Mucosa of gallbladder (tissue), 1 donor: ENCODE measurements around the gene KXD1. TPM values are rescaled to one million over a fixed set of nuclear protein-coding genes. Genes with fewer than 3 reads are reported as not detected.
A peak's percentile ranks its signal among the peaks of the same experiment; 100 is the strongest.
"Not testable (repeated sequence)": the region's sequence is repeated elsewhere in the genome, so short reads cannot be mapped to it uniquely, and the experiment has no call there.

ENCODE experiments used
- DNase-seq: peaks from one replicate; pipeline ENCODE4 v3.0.0-alpha.2; 2020; ENCODE audit warnings: low spot score
- total RNA-seq: library from RNA; stranded (reverse); gene quantifications from one replicate; pipeline ENCODE4 v1.2.1, GENCODE V29; 2021
- donor health status: DM: no; HTN: no; CAD: no.

KXD1 gene
- total RNA-seq, result 70.5 TPM

GRCh38 chr19:18557411-18558201 is at the start of gene KXD1:
Gene KXD1, plus strand, starts transcription at chr19:18557870. Its CDS starts 4,187 bp downstream, at chr19:18562057.
- DNase-seq, result peak; percentile 99

DNA sequence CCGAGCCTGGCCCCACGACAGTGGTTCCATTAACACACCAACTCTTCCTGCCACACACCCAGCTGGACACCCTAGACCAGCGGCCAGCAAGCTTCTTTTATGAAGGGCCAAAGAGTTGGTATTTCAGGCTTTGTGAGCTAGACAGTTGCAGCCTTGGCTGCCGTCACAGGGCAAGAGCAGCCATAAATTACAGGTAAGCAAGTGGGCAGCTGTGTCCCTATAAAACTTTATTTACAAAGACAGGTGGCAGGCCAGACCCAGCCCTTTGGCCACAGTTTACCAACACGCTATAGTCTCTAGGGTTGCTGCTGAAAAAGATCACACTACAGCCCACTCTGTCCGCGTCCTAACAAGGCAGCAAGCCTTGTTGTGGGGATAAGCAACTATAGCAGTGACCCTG is 49.1 kb upstream of the KXD1 start:
- DNase-seq, result no peak

DNA sequence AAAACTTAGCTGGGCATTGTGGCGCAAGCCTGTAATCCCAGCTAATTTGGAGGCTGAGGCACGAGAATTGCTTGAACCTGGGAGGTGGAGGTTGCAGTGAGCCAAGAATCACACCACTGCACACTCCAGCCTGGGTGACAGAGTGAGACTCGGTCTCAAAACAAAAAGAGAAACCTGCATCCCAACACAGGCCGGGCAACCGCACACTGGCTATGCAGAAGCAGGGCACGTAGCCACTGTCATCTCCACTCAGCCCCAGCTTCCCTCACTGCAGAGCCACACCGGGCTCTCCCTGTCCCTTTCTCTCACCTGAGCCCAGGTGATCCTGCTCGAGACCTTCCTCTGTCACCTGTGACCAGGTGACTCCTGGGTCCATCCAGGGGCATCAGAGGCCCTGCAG is 47.5 kb upstream of the KXD1 start:
- no peak for DNase-seq

- DNase-seq, result no peak
Measured at GRCh38 chr19:18513868-18514267, 43.8 kb upstream of the KXD1 start.

GRCh38 chr19:18514800-18515682 is 42.6 kb upstream of the KXD1 start:
- peak; percentile 47 for DNase-seq

DNA sequence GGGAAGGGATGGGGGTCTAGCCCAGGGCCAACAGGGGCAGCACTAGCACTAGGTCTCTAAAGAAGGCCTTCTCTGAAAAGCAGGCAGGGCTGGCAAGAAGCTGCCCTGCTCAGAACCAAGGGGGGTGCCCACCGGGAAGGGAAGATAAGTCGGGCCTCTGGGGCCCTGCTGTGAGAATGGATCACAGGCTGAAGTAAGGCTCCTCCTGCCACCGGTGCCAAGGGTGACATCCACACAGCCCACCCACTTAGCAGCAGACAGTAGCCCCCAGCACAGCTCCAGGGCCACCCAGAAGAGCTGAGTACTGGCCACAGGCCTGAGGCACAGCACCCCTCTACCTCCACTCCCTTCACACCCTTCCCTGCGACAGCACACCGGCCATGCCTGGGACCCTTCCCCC is 41.7 kb upstream of the KXD1 start:
- no peak for DNase-seq

DNA sequence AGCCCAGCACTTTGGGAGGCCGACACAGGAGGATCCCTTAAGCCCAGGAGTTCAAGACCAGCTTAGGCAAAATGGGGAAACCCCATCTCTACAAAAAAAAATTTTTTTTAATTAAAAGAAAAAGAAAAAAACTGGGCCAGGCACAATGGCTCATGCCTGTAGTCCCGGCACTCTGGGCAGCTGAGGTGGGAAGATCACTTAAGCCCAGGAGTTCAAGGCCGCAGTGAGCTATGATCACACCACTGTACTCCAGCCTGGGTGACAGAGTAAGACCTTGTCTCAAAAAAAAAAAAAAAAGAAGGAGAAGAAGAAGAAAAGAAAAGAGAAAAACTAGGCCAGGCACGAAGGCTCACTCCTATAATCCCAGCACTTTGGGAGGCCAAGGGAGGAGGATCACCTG is 40.1 kb upstream of the KXD1 start:
- no peak for DNase-seq

DNA sequence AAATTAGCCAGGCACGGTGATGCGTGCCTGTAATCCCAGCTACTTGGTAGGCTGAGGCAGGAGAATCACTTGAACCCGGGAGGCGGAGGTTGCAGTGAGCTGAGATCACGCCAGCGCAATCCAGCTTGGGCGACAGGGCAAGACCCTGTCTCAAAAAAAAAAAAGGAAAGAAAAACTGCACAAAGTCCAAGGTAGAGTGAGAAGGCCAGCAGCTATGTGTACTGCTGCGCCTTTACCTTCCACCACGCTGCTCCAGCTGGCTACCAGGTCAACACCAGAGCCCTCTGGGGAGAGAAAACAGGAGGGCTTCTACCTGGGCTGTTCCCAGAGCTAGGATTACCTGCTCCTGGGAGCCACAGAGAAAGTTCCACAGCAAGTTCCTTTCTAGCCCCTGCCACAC is 39.0 kb upstream of the KXD1 start:
- no peak for DNase-seq

DNA sequence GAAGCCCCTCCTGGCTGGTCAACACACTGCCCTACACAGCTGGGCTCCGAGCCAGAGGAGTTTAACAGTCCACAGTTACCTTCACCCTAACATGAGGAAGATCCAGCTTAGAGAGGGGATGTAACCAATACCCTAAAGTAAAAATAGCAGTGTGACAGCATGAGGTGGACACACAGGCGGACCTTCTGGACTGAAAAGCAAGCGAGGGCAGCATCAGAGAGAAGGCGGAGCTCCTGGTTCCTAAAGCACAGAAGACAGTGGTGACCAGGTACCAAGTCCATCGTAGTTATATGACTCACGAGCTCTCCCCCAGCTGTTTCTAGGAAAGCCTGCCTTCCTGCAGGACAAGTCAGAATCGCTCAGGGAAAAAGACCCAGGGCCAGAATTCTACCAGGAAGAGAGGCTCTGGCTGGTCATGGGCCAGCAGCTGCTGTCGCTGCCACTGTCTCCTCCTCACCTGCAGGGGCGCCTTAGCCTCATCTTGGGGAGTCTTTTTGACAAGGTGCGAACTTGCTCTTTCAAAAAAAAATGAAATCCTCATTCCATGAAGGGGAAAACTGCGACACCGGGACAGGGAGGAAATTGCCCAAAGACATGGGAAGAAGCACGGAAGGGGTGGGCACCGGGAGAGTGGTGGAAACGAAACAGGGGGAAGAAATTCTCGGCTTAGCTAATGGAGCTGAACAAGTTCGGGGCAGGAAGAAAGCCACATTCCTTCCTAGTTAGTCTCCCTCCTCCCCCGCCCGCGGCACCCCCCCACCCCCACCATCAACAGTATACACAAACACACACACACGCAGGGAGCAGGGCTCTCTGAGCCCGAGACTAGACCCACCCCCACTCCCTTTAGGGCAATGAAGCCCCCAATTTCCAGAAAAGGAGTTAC is 37.5 kb upstream of the KXD1 start:
- DNase-seq, result peak; percentile 81

DNA sequence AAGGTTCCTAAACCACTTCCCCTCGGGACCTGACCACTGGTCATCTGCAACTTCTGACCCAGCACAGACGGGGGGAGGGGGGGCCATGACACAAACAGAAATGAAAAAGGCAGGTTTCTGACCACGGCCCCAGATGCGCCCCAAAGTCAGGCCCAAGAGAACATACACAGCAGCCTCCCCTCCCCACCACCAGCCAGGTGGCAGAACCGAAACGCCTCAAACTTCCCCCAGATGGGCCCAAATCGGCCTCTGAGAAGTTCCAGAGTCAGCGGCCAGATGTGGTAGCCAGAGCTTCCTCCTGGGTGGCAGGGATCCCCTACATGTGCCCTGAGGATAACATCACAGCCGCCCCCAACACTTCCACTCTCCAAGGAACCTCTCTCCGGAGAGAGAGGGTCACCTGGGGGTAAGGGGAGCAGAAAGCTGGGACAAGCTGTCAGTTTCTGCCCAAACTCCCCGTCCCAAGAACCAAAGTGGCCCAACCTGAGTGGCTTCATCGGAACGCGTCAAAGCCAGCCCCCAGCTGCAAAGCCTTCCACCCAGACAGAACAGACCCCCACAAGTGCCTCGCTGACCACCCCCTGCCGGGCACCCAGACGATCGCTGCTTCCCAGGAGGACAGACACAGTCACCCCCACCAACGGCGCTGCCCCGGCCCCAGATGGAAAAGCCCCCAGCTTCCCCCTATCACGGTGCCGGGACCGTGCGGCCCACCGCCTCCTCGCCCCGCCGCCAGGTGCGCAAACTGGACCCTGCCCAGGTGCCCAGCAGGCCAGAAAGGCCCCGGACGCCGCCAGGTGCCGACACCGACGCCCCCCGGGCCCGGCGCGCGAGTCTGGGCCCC is 36.6 kb upstream of the KXD1 start:
- DNase-seq, result peak; percentile 41

DNA sequence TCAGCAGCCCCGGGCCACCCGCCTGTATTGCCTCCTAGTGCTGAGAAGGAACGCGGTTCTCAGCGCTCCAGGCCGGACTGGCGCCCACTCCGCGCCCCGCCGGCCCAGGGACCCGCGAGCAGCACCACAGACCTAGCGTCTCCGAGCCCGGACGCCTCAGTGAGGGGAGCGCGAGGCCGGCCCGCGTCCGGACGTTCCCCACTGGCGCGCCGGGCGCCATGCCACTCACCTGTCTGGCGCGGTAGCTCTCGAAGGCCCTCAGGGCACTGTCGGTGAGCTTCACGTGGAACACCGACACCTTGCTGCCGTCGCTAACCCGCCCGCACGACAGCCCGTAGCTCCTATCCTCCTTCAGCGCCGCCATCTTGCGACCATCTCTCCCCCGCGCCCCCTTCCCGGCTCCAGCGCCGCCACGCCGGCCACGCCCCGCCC is 36.0 kb upstream of the KXD1 start, which contains the start of gene ELL:
TSS of gene ELL (minus strand) at position 379 of the 432 bp plus-strand sequence. CDS start at position 364, 15 bp downstream.
- no peak for DNase-seq

DNA sequence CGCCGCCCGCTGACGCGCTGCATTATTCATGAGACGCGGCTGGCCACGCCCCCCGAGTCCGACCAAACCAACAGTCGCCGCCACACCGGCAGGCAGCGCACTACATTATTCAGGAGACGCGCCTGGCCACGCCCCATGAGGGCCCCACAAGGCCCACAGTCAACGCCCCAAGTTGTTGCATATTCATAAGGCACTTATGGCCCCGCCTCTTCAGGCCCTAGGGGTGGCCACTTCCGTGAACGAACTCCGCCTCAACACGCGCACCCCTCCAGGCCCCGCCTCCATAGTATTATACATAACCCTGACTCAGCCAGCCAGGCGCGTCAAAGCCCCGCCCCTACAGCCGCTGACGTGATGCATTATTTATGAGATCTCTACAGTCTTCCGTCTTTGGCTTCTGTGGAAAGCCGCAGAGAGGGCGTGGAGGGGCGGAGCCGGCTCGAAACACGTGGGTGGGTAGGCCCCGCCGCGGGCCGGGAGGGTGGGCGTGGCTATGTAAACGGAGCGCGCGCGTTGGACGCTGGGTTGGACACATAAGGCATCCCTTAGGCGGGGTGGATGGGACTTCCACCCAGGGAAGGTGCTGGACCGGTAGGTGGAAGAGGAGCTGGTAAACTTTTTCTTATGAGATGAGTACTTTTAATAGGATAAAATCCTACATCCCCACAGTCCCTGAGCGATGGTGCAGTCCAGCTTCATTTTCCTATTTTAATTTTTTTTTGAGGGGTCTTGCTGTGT is 35.4 kb upstream of the KXD1 start:
- DNase-seq, result peak; percentile 100

DNA sequence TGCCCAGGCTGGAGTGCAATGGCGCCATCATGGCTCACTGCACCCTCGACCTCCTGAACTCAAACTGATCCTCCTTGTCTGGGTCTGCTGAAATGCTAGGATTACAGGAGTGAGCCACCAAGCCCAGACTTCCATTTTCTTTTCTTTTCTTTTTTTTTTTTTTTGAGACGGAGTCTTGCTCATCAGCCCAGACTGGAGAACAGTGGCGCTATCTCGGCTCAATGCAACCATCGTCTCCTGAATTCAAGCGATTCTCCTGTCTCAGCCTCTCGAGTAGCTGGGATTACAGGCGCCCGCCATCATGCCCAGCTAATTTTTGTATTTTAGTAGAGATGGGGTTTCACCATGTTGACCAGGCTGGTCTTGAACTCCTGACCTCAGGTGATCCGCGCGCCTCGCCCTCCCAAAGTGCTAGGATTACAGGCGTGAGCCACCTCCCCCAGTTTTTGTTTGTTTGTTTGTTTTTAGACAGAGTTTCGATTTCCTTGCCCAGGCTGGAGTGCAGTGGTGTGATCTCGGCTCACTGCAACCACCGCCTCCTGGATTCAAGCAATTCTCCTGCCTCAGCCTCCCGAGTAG is 34.7 kb upstream of the KXD1 start:
- DNase-seq, result not testable (repeated sequence)

DNA sequence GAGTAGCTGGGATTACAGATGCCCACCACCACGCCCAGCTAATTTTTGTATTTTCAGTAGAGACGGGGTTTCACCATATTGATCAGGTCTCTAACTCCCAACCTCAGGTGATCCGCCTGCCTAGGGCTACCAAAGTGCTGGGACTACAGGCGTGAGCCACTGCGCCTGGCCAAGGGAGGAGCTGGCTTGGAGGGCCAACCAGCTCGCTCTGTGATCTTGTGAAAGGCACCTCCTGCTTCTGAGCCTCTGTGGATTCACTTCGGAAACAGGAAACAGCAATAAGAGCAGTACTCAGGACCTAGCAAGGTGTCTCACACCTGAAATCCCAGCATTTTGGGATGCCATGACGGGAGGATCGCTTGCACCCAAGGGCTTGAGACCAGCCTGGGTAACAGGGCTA is 33.8 kb upstream of the KXD1 start:
- DNase-seq, result no peak

DNA sequence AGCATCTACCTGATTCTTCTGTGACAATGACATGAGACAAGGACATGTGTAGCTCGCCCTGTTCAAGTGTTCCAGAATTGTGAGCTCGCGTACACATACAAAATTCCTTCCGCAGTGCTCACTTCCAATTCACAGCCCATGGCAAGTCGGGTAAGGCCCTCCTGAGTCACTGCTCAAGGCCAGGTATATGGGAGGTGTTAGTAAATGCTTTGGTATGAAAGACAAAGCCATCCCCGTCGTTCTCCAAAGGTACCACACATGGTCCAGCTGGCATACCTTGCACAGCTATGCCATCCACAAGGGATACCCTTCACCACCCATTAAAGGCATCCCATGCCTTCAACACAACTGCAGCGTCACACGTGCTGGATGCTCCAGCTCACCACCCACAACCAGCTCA is 31.4 kb upstream of the KXD1 start:
- DNase-seq, result no peak

DNA sequence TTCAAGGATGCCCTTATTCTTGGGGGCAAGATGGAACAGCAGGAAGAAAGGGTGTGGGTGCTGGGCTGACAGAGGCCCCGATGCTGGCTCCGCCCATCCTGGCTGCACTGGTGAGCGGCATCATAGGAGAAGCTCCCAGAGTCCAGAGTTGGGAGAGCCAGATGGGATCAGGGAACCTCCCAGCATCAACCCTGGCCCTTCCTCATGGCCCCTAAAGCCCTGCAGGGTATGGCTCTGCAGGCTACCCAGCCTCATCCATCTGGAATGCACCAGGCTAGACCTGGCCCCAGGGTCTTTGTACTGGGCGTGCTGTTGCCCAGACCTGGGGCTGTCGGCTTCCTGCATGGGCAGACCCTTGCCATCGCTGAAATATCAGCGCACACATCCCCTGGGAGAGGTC is 27.9 kb upstream of the KXD1 start:
- DNase-seq, result no peak

DNA sequence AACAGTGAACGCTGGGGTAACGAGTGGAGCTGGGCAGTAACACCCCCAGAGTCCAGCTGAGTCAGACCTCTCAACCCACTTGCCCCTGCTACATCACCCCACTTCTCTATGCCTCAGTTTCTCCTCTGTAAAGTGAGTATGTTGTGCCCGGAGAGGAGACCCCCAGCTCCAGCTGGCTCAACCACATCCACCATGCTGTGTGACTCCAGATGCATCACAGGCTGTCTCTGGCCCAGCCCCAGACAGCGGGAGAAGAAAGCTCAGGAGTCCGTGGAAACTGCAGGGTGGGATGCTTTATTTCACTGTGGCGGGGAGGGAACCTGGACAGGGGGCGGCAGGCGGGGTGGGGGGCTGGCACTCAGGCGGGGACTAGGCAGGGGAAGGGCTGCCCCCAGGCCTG is 26.2 kb upstream of the KXD1 start:
- DNase-seq, result no peak

DNA sequence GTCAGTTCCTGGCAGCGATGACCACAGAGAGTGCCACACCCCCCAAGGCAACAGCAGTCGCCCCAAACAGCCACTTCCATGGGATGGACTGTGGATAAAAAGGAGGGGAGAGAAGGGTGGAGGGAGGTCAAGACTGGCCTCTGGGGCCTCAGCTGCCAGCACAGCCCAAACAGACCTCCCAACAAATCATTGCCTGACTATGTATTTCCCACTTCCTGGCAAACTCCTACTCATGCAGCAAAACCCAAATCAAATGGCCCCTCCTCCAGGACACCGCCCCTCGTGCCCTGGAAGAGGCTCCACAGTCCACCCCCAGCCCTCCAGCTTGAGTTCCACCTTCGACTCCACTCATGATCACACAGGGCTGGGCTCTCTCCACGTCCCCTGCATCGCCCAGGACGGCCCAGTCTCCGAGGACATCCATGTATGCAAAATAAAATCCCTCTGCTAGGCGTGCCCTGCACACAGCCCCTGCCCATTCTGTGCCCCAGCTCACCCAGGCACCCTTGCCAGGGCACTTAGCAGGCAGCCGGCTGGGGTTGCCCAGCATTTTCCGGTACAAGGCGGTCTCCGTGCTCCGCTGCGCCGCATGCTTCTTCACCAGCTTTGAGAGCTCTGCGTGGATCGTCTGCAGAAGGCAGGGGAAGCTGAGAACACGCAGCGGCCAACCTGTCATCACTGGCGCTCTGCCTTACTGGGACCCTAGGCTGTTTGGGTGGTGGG is 25.3 kb upstream of the KXD1 start:
- DNase-seq, result no peak

GRCh38 chr19:18533058-18533457 is 24.6 kb upstream of the KXD1 start:
- no peak for DNase-seq
